ENCODE results near the gene MVB12B. TPM values are rescaled to one million over a fixed set of nuclear protein-coding genes. Genes with fewer than 3 reads are reported as not detected.

The MVB12B gene
- total RNA-seq, 4 donors from 2014 or later = 2.1 to 39.2 (median 22.2) TPM

DNA sequence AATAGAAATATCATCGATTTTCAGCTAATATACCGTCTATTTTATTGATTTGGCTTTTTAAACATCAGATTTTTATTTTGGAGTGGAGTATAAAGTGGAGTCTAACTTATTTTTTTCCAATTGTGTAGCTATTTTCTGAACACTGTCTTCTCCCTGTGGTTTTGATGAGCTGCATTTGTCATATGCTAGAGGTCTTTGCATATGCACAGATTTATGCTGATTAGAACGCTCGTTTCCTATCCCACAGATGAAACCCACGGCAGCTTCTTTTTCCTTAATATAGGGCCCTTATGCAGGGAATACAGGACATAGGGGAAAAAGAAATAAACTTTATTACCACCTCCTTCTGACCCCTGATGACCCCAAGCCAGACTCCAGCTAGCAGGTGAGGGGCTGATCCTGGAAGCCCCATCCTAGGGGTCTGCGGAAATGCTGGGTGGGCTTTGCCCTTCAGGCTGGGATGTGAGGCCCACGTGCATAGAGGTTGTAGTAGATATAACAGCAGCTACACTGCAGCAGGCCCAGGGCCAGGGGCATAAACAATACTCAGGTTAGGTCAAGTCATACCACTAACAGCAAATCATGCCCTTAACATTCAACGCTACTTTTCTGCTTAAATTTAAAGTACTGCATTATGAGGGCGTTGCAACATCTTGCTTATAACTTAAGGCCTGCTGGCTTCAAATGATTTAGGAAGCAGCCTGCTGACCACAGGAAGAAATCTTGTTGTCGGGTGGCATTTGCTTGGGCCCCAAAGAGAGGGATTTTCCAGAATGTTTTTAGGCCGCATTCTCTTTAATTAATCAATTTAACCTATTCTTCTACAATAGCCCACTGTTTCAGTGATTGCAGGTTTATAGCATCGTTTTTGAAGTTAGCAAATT, 28.5 kb downstream of the MVB12B start:
- H3K4me3 ChIP-seq = no peak overlapping the region
- intact Hi-C loops (cut with DNase I; ENCODE audit: low total_unique reads) = no loop called here
- no peaks in the 10 kb centered on the region for H3K27me3 ChIP-seq
- TF ChIP-seq, protein P1, sequence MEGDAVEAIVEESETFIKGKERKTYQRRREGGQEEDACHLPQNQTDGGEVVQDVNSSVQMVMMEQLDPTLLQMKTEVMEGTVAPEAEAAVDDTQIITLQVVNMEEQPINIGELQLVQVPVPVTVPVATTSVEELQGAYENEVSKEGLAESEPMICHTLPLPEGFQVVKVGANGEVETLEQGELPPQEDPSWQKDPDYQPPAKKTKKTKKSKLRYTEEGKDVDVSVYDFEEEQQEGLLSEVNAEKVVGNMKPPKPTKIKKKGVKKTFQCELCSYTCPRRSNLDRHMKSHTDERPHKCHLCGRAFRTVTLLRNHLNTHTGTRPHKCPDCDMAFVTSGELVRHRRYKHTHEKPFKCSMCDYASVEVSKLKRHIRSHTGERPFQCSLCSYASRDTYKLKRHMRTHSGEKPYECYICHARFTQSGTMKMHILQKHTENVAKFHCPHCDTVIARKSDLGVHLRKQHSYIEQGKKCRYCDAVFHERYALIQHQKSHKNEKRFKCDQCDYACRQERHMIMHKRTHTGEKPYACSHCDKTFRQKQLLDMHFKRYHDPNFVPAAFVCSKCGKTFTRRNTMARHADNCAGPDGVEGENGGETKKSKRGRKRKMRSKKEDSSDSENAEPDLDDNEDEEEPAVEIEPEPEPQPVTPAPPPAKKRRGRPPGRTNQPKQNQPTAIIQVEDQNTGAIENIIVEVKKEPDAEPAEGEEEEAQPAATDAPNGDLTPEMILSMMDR (IDR thresholded peaks at IDR 0.05) = no peak
- no peak for TF ChIP-seq POLR2A (IDR thresholded peaks at IDR 0.05)
- DNase-seq = no peak
- no peaks in the 10 kb centered on the region for H3K4me1 ChIP-seq
- no peak overlapping the region for H3K27ac ChIP-seq
- H3K9me3 ChIP-seq = no peaks in the 10 kb centered on the region
- H3K36me3 ChIP-seq = no peaks in the 10 kb centered on the region

DNA sequence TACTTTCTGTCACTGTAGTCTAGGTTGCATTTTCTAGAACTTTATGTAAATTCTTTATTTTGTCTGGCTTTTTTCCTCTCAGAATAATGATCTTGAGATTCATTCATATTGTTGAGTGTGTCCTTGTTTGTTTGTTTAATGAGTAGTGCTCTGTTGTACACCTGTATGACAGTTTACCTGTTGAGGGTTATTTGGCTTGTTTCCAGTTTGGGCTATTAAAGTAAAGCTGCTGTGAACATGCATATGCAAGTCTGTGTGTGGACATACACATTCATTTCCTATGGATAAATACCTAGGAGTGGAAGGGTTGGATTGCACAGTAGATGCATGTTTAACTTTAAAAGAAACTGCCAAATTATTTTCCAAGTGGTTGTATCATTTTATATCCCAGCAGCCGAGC, 30.4 kb downstream of the MVB12B start:
- no peaks in the 10 kb centered on the region for H3K36me3 ChIP-seq
- TF ChIP-seq, protein P1 (IDR thresholded peaks at IDR 0.05) = no peak
- no peak for TF ChIP-seq POLR2A (IDR thresholded peaks at IDR 0.05)
- no peaks in the 10 kb centered on the region for H3K4me1 ChIP-seq
- H3K27ac ChIP-seq = no peak overlapping the region
- H3K27me3 ChIP-seq = no peaks in the 10 kb centered on the region
- no peak for DNase-seq
- intact Hi-C loops (cut with DNase I; ENCODE audit: low total_unique reads) = no loop called here
- peaks cover 0 to 8% of the 10 kb centered on the region in 2 donors for H3K9me3 ChIP-seq
- no peak overlapping the region for H3K4me3 ChIP-seq

DNA sequence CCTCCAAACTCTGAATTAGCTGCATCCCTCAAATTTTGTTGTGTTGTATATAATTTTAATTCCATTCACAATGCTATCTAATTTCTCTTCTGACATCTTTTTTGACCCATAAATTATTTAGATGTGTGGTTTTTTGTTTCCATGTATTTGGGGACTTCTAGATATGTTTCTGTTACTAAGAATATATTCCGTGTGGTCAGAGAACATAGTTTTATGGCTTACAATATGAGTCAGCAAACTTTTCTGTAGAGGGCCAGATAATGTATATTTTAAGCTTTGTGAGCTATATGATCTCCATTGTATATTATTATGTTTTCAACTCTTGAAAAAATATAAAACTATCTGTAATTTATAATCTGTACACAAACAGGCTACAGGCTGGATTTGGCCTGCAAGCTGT, 33.4 kb downstream of the MVB12B start:
- no peaks in the 10 kb centered on the region for H3K36me3 ChIP-seq
- no peak overlapping the region for H3K4me3 ChIP-seq
- DNase-seq = no peak
- H3K4me1 ChIP-seq = no peaks in the 10 kb centered on the region
- no peaks in the 10 kb centered on the region for H3K27me3 ChIP-seq
- no peak overlapping the region for H3K27ac ChIP-seq
- TF ChIP-seq, protein P1 (IDR thresholded peaks at IDR 0.05) = no peak
- no peak for TF ChIP-seq POLR2A (IDR thresholded peaks at IDR 0.05)
- intact Hi-C loops (cut with DNase I; ENCODE audit: low total_unique reads) = no loop called here
- H3K9me3 ChIP-seq = peaks cover 0 to 9% of the 10 kb centered on the region in 2 donors

DNA sequence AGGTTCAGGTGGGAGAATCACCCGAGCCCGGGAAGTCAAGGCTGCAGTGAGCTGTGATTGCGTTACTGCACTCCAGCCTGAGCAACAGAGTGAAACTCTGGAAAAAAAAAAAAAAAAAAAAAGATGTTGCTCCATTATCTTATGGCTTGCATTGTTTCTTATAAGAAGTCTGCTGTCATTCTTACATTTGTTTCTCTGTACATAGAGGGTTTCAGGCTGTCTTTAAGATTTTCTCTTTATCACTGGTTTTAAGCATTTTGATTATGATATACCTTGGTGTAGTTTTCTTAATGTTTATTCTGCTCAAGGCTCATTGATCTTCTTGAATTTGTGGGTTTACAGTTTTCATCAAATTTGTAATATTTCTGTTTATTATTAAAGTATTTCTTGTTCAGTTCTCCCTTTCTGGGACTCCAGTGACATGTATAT, 35.2 kb downstream of the MVB12B start:
- Histone ChIP-seq H3K4me1 (no peaks in the 10 kb centered on the region), H3K4me3 (no peak overlapping the region), H3K27ac (no peak overlapping the region), H3K9me3 (peaks cover 0 to 9% of the 10 kb centered on the region in 2 donors), H3K36me3 (no peaks in the 10 kb centered on the region), H3K27me3 (no peaks in the 10 kb centered on the region)
- TF ChIP-seq POLR2A (IDR thresholded peaks at IDR 0.05) = no peak
- TF ChIP-seq, protein P1 (IDR thresholded peaks at IDR 0.05) = no peak
- DNase-seq = no peak
- intact Hi-C loops (cut with DNase I; ENCODE audit: low total_unique reads) = no loop called here

DNA sequence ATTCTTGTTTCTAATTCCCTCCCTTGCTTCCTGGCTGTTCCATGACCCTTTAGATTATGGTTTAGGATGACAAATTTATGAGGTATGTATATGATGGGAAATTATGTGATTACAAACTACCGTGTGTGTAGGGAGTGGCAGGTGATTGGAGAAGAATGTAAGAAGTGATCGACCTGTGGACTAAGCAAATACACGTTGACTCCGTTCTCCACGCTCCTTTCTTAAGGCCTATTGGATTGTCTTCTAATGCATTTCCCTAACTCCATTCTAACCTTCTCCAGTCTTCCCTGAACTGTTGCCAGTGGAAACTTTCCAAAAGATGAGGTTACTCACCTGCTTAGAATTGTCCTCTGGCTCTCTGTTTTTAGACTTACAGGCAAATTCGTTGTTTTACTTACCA, 36.6 kb downstream of the MVB12B start:
- H3K9me3 ChIP-seq = peaks cover 0 to 9% of the 10 kb centered on the region in 2 donors
- no peak for DNase-seq
- no peaks in the 10 kb centered on the region for H3K36me3 ChIP-seq
- H3K4me3 ChIP-seq = no peak overlapping the region
- H3K27me3 ChIP-seq = no peaks in the 10 kb centered on the region
- TF ChIP-seq, protein P1 (IDR thresholded peaks at IDR 0.05) = no peak
- no peak for TF ChIP-seq POLR2A (IDR thresholded peaks at IDR 0.05)
- no peak overlapping the region for H3K27ac ChIP-seq
- intact Hi-C loops (cut with DNase I; ENCODE audit: low total_unique reads) = no loop called here
- H3K4me1 ChIP-seq = no peaks in the 10 kb centered on the region
